Epithelial cell of proximal tubule (primary cell): ENCODE measurements around the gene UQCRC1. TPM values are rescaled to one million over a fixed set of nuclear protein-coding genes. Genes with fewer than 3 reads are reported as not detected.

Experiments
- DNase-seq: peaks from one replicate; pipeline ENCODE4 v3.0.0-alpha.2; 2011; ENCODE audit warnings: low read depth
- H3K4me3 ChIP-seq: 2 replicates; pipeline ENCODE4 v1.5.1; 2011; ENCODE audit warnings: low read depth, mild to moderate bottlenecking, low read length
- total RNA-seq: library from RNA; depleted of rRNA; stranded (reverse); fragments of >200 nt; gene quantifications from 2 replicates; pipeline ENCODE4 v1.2.3, GENCODE V29; 2015
- TF ChIP-seq, protein P1 (sequence below): conservative IDR thresholded peaks from 2 replicates; pipeline ENCODE4 v1.5.1; 2012; ENCODE audit warnings: low read depth, mild to moderate bottlenecking, low read length

The UQCRC1 gene
- total RNA-seq, 1 donor from 2014 or later, result 348 TPM

DNA sequence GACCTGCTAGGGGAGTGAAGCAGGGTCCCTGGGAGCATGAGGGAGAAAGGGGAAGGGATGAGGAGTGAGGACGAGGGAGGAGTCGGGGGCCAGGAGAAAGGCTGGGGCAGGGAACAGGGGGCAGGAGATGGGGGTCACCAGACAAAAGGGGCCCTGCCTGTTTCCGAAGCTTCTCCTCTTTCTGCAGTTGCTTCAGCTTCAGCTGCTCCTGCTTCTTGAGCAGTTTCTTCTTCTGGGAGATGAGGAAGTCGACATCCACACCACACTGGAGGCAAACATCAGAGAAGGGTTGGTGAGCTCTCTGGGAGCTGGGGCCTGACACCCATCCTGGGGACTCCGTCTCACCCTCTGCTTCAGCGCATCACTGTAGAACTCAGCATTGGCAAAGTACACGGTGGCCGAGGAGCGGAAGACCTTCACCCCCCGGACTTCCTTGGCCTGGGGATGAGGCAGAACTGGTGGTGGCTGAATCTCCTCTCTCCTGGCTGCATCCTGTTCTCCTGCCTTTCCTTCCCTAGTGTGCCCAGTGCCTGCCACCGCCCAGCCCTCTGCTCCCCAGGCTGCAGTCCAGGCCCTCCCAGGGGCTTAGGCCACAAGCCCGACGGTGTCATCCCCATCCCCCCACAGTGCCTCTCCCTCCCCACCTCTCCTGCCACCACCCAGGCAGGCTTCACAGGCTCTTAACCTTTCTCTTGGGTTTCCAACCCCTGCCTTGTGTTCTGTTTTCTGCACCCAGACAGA lies 19.0 kb upstream of the UQCRC1 start:
- no peak overlapping the region for H3K4me3 ChIP-seq
- TF ChIP-seq, protein P1, sequence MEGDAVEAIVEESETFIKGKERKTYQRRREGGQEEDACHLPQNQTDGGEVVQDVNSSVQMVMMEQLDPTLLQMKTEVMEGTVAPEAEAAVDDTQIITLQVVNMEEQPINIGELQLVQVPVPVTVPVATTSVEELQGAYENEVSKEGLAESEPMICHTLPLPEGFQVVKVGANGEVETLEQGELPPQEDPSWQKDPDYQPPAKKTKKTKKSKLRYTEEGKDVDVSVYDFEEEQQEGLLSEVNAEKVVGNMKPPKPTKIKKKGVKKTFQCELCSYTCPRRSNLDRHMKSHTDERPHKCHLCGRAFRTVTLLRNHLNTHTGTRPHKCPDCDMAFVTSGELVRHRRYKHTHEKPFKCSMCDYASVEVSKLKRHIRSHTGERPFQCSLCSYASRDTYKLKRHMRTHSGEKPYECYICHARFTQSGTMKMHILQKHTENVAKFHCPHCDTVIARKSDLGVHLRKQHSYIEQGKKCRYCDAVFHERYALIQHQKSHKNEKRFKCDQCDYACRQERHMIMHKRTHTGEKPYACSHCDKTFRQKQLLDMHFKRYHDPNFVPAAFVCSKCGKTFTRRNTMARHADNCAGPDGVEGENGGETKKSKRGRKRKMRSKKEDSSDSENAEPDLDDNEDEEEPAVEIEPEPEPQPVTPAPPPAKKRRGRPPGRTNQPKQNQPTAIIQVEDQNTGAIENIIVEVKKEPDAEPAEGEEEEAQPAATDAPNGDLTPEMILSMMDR, result no peak
- DNase-seq, result no peak

DNA sequence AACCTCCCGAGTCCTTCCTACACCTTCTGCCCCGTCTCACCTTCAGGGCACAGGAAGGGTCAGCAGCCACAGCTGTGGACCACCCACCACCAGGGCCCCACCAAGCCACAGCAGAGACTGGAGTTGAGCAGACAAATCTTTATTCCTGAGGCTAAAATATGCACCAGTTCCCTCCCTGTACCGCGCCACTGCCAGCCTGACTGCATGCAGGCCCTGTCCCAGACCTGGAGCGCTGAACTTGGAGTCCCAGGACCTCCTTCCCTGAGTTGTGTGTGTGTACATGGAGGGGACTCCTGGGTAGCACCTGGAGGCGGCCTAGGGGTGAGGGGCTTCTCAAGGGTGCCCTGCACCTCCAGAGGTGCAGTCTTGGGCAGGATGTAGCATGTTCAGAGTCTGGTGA lies 16.2 kb upstream of the UQCRC1 start:
- no peak overlapping the region for H3K4me3 ChIP-seq
- DNase-seq, result no peak
- TF ChIP-seq, protein P1, result no peak

DNA sequence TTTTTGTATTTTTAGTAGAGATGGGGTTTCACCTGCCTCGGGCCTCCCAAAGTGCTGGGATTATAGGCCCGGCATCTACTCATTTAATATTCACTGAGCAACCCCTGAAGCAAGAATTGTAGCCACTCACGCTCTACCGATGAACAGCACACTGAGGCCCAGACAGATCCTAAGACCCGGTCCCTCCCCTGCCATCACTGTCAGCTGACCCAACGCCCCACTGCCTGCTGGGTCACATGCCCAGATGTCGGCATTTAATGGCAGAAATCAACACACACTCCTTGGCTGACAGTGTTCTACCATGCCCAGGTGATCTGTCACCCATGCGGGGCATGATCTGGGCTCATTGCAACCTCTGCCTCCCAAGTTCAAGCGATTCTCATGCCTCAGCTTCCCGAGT lies 15.3 kb upstream of the UQCRC1 start:
- H3K4me3 ChIP-seq, result no peak overlapping the region
- TF ChIP-seq, protein P1, result no peak
- DNase-seq, result no peak

DNA sequence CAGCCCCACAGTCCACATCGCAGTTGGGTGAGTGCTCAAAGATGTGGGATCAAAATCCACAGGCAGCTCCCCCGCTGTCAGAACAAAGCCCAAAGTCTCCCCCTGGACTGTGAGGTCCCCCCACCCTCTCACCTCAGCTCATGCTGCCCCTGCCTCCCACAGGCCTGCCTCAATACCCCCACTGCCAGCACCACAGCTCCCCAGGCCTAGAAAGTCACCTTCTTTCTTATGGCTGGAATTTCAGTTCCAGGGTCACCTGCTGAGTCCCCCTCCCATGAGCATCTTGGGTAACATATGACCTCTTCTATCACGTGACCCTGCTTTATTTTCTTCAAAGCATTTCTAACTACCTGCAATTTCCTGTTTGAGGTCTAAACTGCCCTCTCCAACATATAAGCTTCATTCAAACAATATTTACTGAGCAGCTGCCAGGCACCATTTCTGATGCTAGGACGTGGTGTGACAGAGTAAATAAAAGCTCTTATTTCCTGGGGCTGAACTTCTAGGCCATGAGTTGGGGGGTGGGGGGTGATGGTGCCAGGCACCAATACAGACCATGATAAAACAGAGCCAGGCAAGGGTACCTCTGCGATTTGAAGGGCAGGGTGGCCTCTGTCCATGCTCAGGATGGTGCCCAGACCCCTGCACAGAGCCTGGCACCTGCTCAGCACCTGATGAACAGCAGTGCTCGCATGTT lies 14.6 kb upstream of the UQCRC1 start:
- no peak for DNase-seq
- H3K4me3 ChIP-seq, result no peak overlapping the region
- TF ChIP-seq, protein P1, result no peak

- TF ChIP-seq, protein P1, result no peak
- H3K4me3 ChIP-seq, result no peak within 1 kb of the TSS
- DNase-seq, result no peak
Observed at GRCh38 chr3:48621461-48621869, 12.0 kb upstream of the UQCRC1 start, which contains the start of gene TMEM89. Gene TMEM89 (minus strand): TSS chr3:48621769. CDS start chr3:48621756, 13 bp downstream.

DNA sequence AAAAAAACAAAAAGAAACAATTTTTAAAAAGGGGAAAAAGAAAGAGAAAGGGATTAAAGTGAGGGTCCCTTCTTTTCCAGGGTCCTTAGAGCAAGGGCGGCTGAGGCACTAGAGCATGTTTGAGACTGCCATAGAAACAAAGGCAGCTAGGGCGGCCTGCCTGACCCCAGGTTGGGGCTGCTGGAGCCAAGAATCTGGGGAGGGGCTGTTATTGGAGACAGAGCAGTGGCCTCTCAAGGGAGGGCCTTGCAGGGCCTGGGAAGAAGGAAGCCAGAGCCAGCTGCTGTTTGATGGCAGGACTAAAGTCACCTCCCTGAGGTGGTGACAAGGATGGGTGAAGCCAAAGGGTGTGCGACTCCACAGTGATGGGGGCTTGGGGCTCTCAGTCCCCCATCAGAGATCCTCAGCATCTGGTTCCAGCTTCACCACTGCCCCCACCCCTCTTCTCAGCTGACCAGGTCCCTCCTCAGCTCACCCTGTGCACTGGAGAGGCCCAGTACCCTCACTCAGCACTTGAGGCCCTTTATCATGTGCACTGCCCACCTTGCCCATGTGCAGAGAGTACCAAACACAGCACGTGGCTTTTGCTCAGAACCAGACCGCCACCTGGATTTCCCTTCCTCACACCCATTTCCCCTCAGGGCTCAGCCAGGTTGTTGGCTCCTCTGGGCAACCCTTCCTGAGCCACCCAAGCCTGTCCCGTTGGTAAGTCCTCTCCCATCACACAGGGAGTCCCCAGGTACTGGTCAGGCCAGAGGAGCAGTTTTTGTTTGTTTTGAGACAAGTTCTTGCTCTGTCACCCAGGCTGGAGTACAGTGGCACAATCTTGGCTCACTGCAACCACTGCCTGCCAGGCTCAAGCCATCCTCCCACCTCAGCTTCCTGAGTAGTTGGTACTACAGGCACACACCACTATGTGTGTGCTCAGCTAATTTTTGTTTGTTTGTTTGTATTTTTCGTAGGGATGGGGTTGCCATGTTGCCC lies 10.4 kb upstream of the UQCRC1 start:
- TF ChIP-seq, protein P1, result no peak

More for the DNA sequence above, 10.4 kb upstream of the UQCRC1 start:
- no peak for DNase-seq
- H3K4me3 ChIP-seq, result no peak overlapping the region
